Astrocyte (in vitro differentiated cells and primary cell): ENCODE measurements around the gene NREP. TPM values are rescaled to one million over a fixed set of nuclear protein-coding genes. Genes with fewer than 3 reads are reported as not detected.

Experiments used
- DNase-seq: peaks from one replicate; pipeline ENCODE4 v3.0.0-alpha.2; 2010; ENCODE audit warnings: low read depth
- FAIRE-seq: peaks from 2 replicates; lab custom pipeline; 2011; peaks lifted over from hg19 to GRCh38; lab: Jason Lieb, UNC
- H2AFZ ChIP-seq: 2 replicates; pipeline ENCODE4 v1.6.0; 2012; ENCODE audit warnings: low read depth, low read length, inconsistent platforms
- H3K27ac ChIP-seq: 2 replicates; pipeline ENCODE4 v1.5.1; 2011; ENCODE audit warnings: low read depth, low read length, inconsistent platforms
- H3K27me3 ChIP-seq: 2 replicates; pipeline ENCODE4 v1.6.0; 2011; ENCODE audit warnings: low read length, inconsistent platforms; ENCODE audit not compliant: insufficient read depth
- H3K36me3 ChIP-seq: 2 replicates; pipeline ENCODE4 v1.5.1; 2011; ENCODE audit warnings: low read length, inconsistent platforms; ENCODE audit not compliant: insufficient read depth
- H3K4me1 ChIP-seq: 2 replicates; pipeline ENCODE4 v1.5.1; 2011; ENCODE audit warnings: low read length, inconsistent platforms; ENCODE audit not compliant: insufficient read depth
- H3K4me2 ChIP-seq: 2 replicates; pipeline ENCODE4 v1.6.0; 2012; ENCODE audit warnings: low read length, inconsistent platforms
- H3K4me3 ChIP-seq: 2 replicates; pipeline ENCODE4 v1.5.1; 2011; ENCODE audit warnings: low read depth, mild to moderate bottlenecking, low read length, inconsistent platforms; ENCODE audit not compliant: insufficient read depth
- H3K79me2 ChIP-seq: 2 replicates; pipeline ENCODE4 v1.6.0; 2012; ENCODE audit warnings: mild to moderate bottlenecking, low read length, inconsistent platforms; ENCODE audit not compliant: insufficient read depth
- H3K9ac ChIP-seq: 2 replicates; pipeline ENCODE4 v1.6.0; 2012; ENCODE audit warnings: mild to moderate bottlenecking, low read length, inconsistent platforms
- H3K9me3 ChIP-seq: 2 replicates; pipeline ENCODE4 v1.5.1; 2012; ENCODE audit warnings: low read depth, mild to moderate bottlenecking, low read length, inconsistent platforms; ENCODE audit not compliant: insufficient read depth
- H4K20me1 ChIP-seq: 2 replicates; pipeline ENCODE4 v1.6.0; 2012; ENCODE audit warnings: low read length, inconsistent platforms; ENCODE audit not compliant: insufficient read depth
- H3K27ac Mint-ChIP-seq: one replicate; pipeline ENCODE4 v1.8.0; 2021; ENCODE audit warnings: mild to moderate bottlenecking, mixed read lengths; ENCODE audit not compliant: unreplicated experiment
- H3K27me3 Mint-ChIP-seq: one replicate; pipeline ENCODE4 v1.8.0; 2021; ENCODE audit warnings: low read depth, mixed read lengths; ENCODE audit not compliant: unreplicated experiment
- H3K36me3 Mint-ChIP-seq: one replicate; pipeline ENCODE4 v1.8.0; 2021; ENCODE audit warnings: low read depth, mixed read lengths; ENCODE audit not compliant: unreplicated experiment
- H3K4me1 Mint-ChIP-seq: one replicate; pipeline ENCODE4 v1.8.0; 2021; ENCODE audit warnings: low read depth, mixed read lengths; ENCODE audit not compliant: unreplicated experiment
- H3K4me3 Mint-ChIP-seq: one replicate; pipeline ENCODE4 v1.8.0; 2021; ENCODE audit warnings: mild to moderate bottlenecking, moderate library complexity, mixed read lengths; ENCODE audit not compliant: unreplicated experiment
- H3K9me3 Mint-ChIP-seq: one replicate; pipeline ENCODE4 v1.8.0; 2021; ENCODE audit warnings: mild to moderate bottlenecking, mixed read lengths; ENCODE audit not compliant: unreplicated experiment
- EZH2 ChIP-seq: IDR thresholded peaks from 2 replicates; pipeline ENCODE4 v1.6.1; 2012; ENCODE audit warnings: mild to moderate bottlenecking, low read length, inconsistent platforms; ENCODE audit not compliant: insufficient read depth
- total RNA-seq: library from RNA; stranded (reverse); gene quantifications from 2 replicates; pipeline ENCODE4 v1.2.1, GENCODE V29; 2021
- TF ChIP-seq, protein P1 (sequence below): IDR thresholded peaks from 2 replicates; pipeline ENCODE4 v1.5.1; 2011; ENCODE audit warnings: low read depth, mild to moderate bottlenecking, inconsistent platforms, low read length, moderate library complexity; ENCODE audit not compliant: insufficient read depth

NREP gene
- total RNA-seq, 1 donor from 2014 or later = 185 TPM

DNA sequence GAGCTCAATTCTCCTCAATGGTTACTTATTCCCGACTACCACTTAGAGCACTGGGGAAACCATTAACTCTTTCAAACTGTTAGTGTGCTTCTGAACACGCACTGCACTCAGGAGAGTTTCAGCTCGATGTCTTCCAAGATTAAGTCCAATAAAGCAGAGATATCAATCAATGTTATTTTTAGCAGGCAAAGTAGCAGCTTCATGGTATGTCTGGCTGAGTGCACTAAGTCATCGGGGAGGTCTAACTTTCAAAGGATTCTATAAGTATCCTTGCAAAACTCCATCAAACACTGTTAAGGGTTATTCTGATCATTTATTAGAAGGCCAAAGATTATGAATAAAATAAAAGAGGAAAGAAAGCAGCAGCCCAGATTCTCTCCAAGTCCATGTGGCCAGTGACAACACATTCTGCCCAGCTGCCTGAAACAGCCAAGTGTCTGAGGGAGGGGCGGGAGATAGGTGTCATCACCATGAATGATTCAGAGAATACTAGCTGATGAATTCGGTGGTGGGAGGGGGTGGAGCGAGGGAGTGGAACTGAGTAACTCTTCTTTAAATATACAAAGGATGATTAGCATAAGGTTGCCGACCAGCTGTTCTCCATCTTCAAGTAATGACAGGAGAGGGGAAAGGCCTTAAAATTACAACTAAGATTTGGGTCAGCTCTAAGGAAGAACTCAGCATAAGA is 21.3 kb downstream of the NREP start:
- Histone ChIP-seq H2AFZ (no peak overlapping the region), H3K4me3 (no peak overlapping the region), H3K9me3 (no peaks in the 10 kb centered on the region), H3K36me3 (peaks cover 34% of the 10 kb centered on the region), H3K4me1 (peaks cover 51% of the 10 kb centered on the region), H3K4me2 (peak overlapping the region; percentile 60), H3K27me3 (no peaks in the 10 kb centered on the region), H3K27ac (peak overlapping the region; percentile 81), H3K9ac (peak overlapping the region; percentile 62), H4K20me1 (no peaks in the 10 kb centered on the region), H3K79me2 (peaks cover 83% of the 10 kb centered on the region)
- Mint-ChIP-seq H3K9me3 (no peaks in the 10 kb centered on the region), H3K27ac (peak overlapping the region; percentile 88), H3K27me3 (no peaks in the 10 kb centered on the region), H3K36me3 (peaks cover 17% of the 10 kb centered on the region), H3K4me1 (peaks cover 56% of the 10 kb centered on the region), H3K4me3 (no peak overlapping the region)
- FAIRE-seq = no peak
- peak; percentile 96 for DNase-seq
- TF ChIP-seq, protein P1, sequence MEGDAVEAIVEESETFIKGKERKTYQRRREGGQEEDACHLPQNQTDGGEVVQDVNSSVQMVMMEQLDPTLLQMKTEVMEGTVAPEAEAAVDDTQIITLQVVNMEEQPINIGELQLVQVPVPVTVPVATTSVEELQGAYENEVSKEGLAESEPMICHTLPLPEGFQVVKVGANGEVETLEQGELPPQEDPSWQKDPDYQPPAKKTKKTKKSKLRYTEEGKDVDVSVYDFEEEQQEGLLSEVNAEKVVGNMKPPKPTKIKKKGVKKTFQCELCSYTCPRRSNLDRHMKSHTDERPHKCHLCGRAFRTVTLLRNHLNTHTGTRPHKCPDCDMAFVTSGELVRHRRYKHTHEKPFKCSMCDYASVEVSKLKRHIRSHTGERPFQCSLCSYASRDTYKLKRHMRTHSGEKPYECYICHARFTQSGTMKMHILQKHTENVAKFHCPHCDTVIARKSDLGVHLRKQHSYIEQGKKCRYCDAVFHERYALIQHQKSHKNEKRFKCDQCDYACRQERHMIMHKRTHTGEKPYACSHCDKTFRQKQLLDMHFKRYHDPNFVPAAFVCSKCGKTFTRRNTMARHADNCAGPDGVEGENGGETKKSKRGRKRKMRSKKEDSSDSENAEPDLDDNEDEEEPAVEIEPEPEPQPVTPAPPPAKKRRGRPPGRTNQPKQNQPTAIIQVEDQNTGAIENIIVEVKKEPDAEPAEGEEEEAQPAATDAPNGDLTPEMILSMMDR = no peak
- no peak for TF ChIP-seq EZH2

GRCh38 chr5:111734597-111734996 is 22.4 kb downstream of the NREP start:
- Histone ChIP-seq H3K79me2 (peaks cover 72% of the 10 kb centered on the region), H3K36me3 (peaks cover 34% of the 10 kb centered on the region), H3K4me1 (peaks cover 50% of the 10 kb centered on the region), H3K9ac (peak overlapping the region; percentile 20), H3K27ac (peak overlapping the region; percentile 81), H2AFZ (no peak overlapping the region), H3K27me3 (no peaks in the 10 kb centered on the region), H4K20me1 (no peaks in the 10 kb centered on the region), H3K4me3 (no peak overlapping the region), H3K9me3 (no peaks in the 10 kb centered on the region), H3K4me2 (peak overlapping the region; percentile 25)
- Mint-ChIP-seq H3K36me3 (peaks cover 23% of the 10 kb centered on the region), H3K9me3 (no peaks in the 10 kb centered on the region), H3K27me3 (no peaks in the 10 kb centered on the region), H3K4me3 (no peak overlapping the region), H3K4me1 (peaks cover 53% of the 10 kb centered on the region), H3K27ac (no peak overlapping the region)
- FAIRE-seq = no peak
- TF ChIP-seq EZH2 = no peak
- TF ChIP-seq, protein P1 = no peak
- DNase-seq = no peak

GRCh38 chr5:111734013-111734412 is 23.0 kb downstream of the NREP start:
- Mint-ChIP-seq H3K36me3 (peaks cover 28% of the 10 kb centered on the region), H3K4me3 (peak overlapping the region; percentile 52), H3K27me3 (no peaks in the 10 kb centered on the region), H3K27ac (peak overlapping the region; percentile 73), H3K4me1 (peaks cover 48% of the 10 kb centered on the region), H3K9me3 (no peaks in the 10 kb centered on the region)
- H3K9me3 ChIP-seq = no peaks in the 10 kb centered on the region
- H4K20me1 ChIP-seq = no peaks in the 10 kb centered on the region
- H2AFZ ChIP-seq = no peak overlapping the region
- peaks cover 44% of the 10 kb centered on the region for H3K4me1 ChIP-seq
- H3K36me3 ChIP-seq = peaks cover 39% of the 10 kb centered on the region
- TF ChIP-seq, protein P1 = no peak
- no peak for TF ChIP-seq EZH2
- no peaks in the 10 kb centered on the region for H3K27me3 ChIP-seq
- H3K79me2 ChIP-seq = peaks cover 66% of the 10 kb centered on the region
- FAIRE-seq = no peak
- peak overlapping the region; percentile 81 for H3K27ac ChIP-seq
- DNase-seq = peak; percentile 91
- H3K4me3 ChIP-seq = no peak overlapping the region
- peak overlapping the region; percentile 25 for H3K4me2 ChIP-seq
- H3K9ac ChIP-seq = peak overlapping the region; percentile 20
